H1 (cell line): ENCODE results near the gene ST3GAL3. TPM values are rescaled to one million over a fixed set of nuclear protein-coding genes. Genes with fewer than 3 reads are reported as not detected.

Experiments used
- CTCF ChIA-PET: fragments of 300-600 bp; sonication (Branson Sonifier 250); formaldehyde crosslinking; loops from one replicate; lab custom pipeline; 2021; ENCODE audit not compliant: partially characterized antibody; lab: Charles Lee
- POLR2A ChIA-PET: fragments of 300-600 bp; sonication (Branson Sonifier 250); formaldehyde crosslinking; loops from one replicate; lab custom pipeline; 2021; ENCODE audit warnings: inconsistent platforms; ENCODE audit not compliant: partially characterized antibody; lab: Charles Lee
- DNase-seq, 2 experiments: peaks; one replicate each; pipeline versions ENCODE4 v3.0.0 to v3.0.0-alpha.2; 2010 to 2022; ENCODE audit warnings: low spot score in 2 of 2, low read depth in 1 of 2, mixed read lengths in 1 of 2
- FAIRE-seq: peaks from 2 replicates; lab custom pipeline; 2011; peaks lifted over from hg19 to GRCh38; lab: Jason Lieb, UNC
- H2AFZ ChIP-seq: 2 replicates; pipeline ENCODE4 v1.8.1; 2012; ENCODE audit warnings: low read length, inconsistent platforms
- H2AK5ac ChIP-seq: 2 replicates; pipeline ENCODE4 v1.6.1; 2013; ENCODE audit warnings: low read depth, low read length
- H2BK120ac ChIP-seq: replicated peaks from 2 replicates; pipeline ENCODE3; 2013; ENCODE audit warnings: low read depth, low read length, inconsistent platforms
- H2BK12ac ChIP-seq: 2 replicates; pipeline ENCODE4 v1.6.1; 2013; ENCODE audit warnings: low read depth, low read length
- H2BK15ac ChIP-seq: 2 replicates; pipeline ENCODE4 v1.6.1; 2013; ENCODE audit warnings: low read length
- H2BK20ac ChIP-seq: 2 replicates; pipeline ENCODE4 v1.6.1; 2013; ENCODE audit warnings: low read length
- H2BK5ac ChIP-seq: 2 replicates; pipeline ENCODE4 v1.6.1; 2013; ENCODE audit warnings: low read depth, low read length
- H3K14ac ChIP-seq: 2 replicates; pipeline ENCODE4 v1.6.1; 2013; ENCODE audit warnings: inconsistent platforms; ENCODE audit not compliant: insufficient read length
- H3K18ac ChIP-seq: 2 replicates; pipeline ENCODE4 v1.6.1; 2013; ENCODE audit warnings: low read length; ENCODE audit errors: extremely low read depth
- H3K23ac ChIP-seq: 2 replicates; pipeline ENCODE4 v1.6.1; 2013; ENCODE audit warnings: inconsistent platforms; ENCODE audit not compliant: insufficient read length
- H3K23me2 ChIP-seq: 2 replicates; pipeline ENCODE4 v1.6.1; 2013; ENCODE audit warnings: low read depth, low read length
- H3K27ac ChIP-seq: 2 replicates; pipeline ENCODE4 v1.6.1; 2011; ENCODE audit warnings: low read depth, low read length, inconsistent platforms
- H3K27me3 ChIP-seq, 4 experiments: replicated peaks in 1 of 4; 1 replicate in 1 of 4; 2 replicates in 3 of 4; pipeline versions ENCODE4 v1.6.1 to v1.8.1; 2011 to 2013; ENCODE audit warnings: low read length in 3 of 4, mild to moderate bottlenecking in 3 of 4, inconsistent platforms in 2 of 4, mixed read lengths in 2 of 4, moderate library complexity in 1 of 4; ENCODE audit not compliant: control insufficient read depth in 3 of 4, insufficient read depth in 3 of 4; ENCODE audit errors: extremely low read depth in 1 of 4
- H3K36me3 ChIP-seq, 4 experiments: 2 replicates each; pipeline versions ENCODE4 v1.6.1 to v1.8.1; 2011 to 2013; ENCODE audit warnings: mild to moderate bottlenecking in 4 of 4, low read length in 3 of 4, moderate library complexity in 2 of 4, control low read depth in 1 of 4, inconsistent platforms in 1 of 4; ENCODE audit not compliant: insufficient read depth in 4 of 4, control insufficient read depth in 2 of 4
- H3K4ac ChIP-seq: replicated peaks from 2 replicates; pipeline ENCODE3; 2013; ENCODE audit warnings: low read length, low read depth, mixed read lengths, inconsistent platforms; ENCODE audit not compliant: insufficient read length
- H3K4me1 ChIP-seq, 4 experiments: replicated peaks in 1 of 4; 1 replicate in 1 of 4; 2 replicates in 3 of 4; pipeline versions ENCODE4 v1.6.1 to v1.8.1; 2011 to 2013; ENCODE audit warnings: low read length in 3 of 4, inconsistent platforms in 2 of 4, mixed read lengths in 1 of 4; ENCODE audit not compliant: insufficient read depth in 4 of 4, control insufficient read depth in 3 of 4
- H3K4me2 ChIP-seq, 2 experiments: 2 replicates each; pipeline versions ENCODE4 v1.6.1 to v1.8.1; 2011 to 2013; ENCODE audit warnings: low read depth in 2 of 2, low read length in 2 of 2, control low read depth in 1 of 2, inconsistent platforms in 1 of 2, mild to moderate bottlenecking in 1 of 2; ENCODE audit not compliant: insufficient read depth in 1 of 2
- H3K4me3 ChIP-seq, 4 experiments: fragments of 200-600, 300-600 bp in 1 of 4; sonication (generic), shearing (Covaris generic), sonication (Bioruptor Twin) in 1 of 4; 2 replicates each; pipeline versions ENCODE4 v1.5.1 to v1.8.1; 2011 to 2016; ENCODE audit warnings: low read length in 4 of 4, low read depth in 3 of 4, control low read depth in 2 of 4, inconsistent platforms in 2 of 4, mild to moderate bottlenecking in 2 of 4, mixed read lengths in 1 of 4, moderate library complexity in 1 of 4; ENCODE audit not compliant: insufficient read depth in 2 of 4; ENCODE audit errors: extremely low read depth in 1 of 4
- H3K56ac ChIP-seq: replicated peaks from 2 replicates; pipeline ENCODE3; 2013; ENCODE audit warnings: low read depth, mild to moderate bottlenecking, mixed read lengths, low read length, inconsistent platforms; ENCODE audit not compliant: insufficient read length
- H3K79me1 ChIP-seq: 2 replicates; pipeline ENCODE4 v1.6.1; 2013; ENCODE audit warnings: low read depth, low read length, control low read depth
- H3K79me2 ChIP-seq, 2 experiments: 2 replicates each; pipeline versions ENCODE4 v1.6.1 to v1.8.1; 2012 to 2013; ENCODE audit warnings: low read length in 2 of 2, mild to moderate bottlenecking in 2 of 2, inconsistent platforms in 1 of 2; ENCODE audit not compliant: insufficient read depth in 2 of 2, control insufficient read depth in 1 of 2
- H3K9ac ChIP-seq, 4 experiments: replicated peaks in 1 of 4; 1 replicate in 1 of 4; 2 replicates in 3 of 4; pipeline versions ENCODE4 v1.6.1 to v1.8.1; 2011 to 2013; ENCODE audit warnings: low read depth in 3 of 4, low read length in 3 of 4, control low read depth in 2 of 4, mild to moderate bottlenecking in 2 of 4, moderate library complexity in 2 of 4, inconsistent platforms in 1 of 4; ENCODE audit errors: extremely low read depth in 1 of 4
- H3K9me3 ChIP-seq, 2 experiments: 2 replicates each; pipeline versions ENCODE4 v1.6.1 to v1.8.1; 2012 to 2013; ENCODE audit warnings: mild to moderate bottlenecking in 2 of 2, moderate library complexity in 2 of 2, control low read depth in 1 of 2, inconsistent platforms in 1 of 2, low read depth in 1 of 2, low read length in 1 of 2, mixed read lengths in 1 of 2; ENCODE audit not compliant: insufficient read depth in 2 of 2
- H4K20me1 ChIP-seq, 2 experiments: replicated peaks in 1 of 2; 2 replicates each; pipeline versions ENCODE3 to v1.8.1; 2011 to 2013; ENCODE audit warnings: inconsistent platforms in 2 of 2, low read length in 2 of 2, mild to moderate bottlenecking in 1 of 2; ENCODE audit not compliant: insufficient read depth in 2 of 2, control insufficient read depth in 1 of 2
- H4K5ac ChIP-seq: 2 replicates; pipeline ENCODE4 v1.6.1; 2013; ENCODE audit warnings: low read length, low read depth, mixed read lengths, inconsistent platforms; ENCODE audit not compliant: insufficient read length
- H4K8ac ChIP-seq: 2 replicates; pipeline ENCODE4 v1.8.0; 2013; ENCODE audit warnings: mild to moderate bottlenecking, moderate library complexity, low read length, inconsistent platforms; ENCODE audit not compliant: insufficient read depth; ENCODE audit errors: extremely low read depth
- H4K91ac ChIP-seq: replicated peaks from 2 replicates; pipeline ENCODE3; 2013; ENCODE audit warnings: low read length, mixed read lengths, inconsistent platforms; ENCODE audit not compliant: insufficient read length
- CTBP2 ChIP-seq: IDR thresholded peaks from 2 replicates; pipeline ENCODE4 v1.7.0; 2011; ENCODE audit warnings: borderline replicate concordance, mild to moderate bottlenecking, moderate library complexity, mixed read lengths, low read length; ENCODE audit not compliant: insufficient read depth, insufficient read length
- E2F6 ChIP-seq: IDR thresholded peaks from 2 replicates; pipeline ENCODE4 v1.6.1; 2012; ENCODE audit warnings: inconsistent platforms
- EGR1 ChIP-seq: IDR thresholded peaks from 2 replicates; pipeline ENCODE4 v1.6.1; 2011; ENCODE audit warnings: low read depth, low read length, borderline replicate concordance
- GTF2F1 ChIP-seq: IDR thresholded peaks from 2 replicates; pipeline ENCODE4 v1.6.1; 2012; ENCODE audit warnings: low read depth, low read length, improper control_type of control experiment, borderline replicate concordance
- HDAC6 ChIP-seq: IDR thresholded peaks from one replicate; pipeline ENCODE4 v1.7.1; 2012; ENCODE audit warnings: low read depth, mild to moderate bottlenecking, inconsistent platforms, low read length, moderate library complexity
- KDM5A ChIP-seq: fragments of 200-600 bp; IDR thresholded peaks from 2 replicates; pipeline ENCODE4 v1.7.1; 2012; ENCODE audit warnings: mild to moderate bottlenecking, low read length, inconsistent platforms, mixed read lengths
- POLR2AphosphoS5 ChIP-seq: IDR thresholded peaks from 2 replicates; pipeline ENCODE4 v1.6.1; 2011; ENCODE audit warnings: low read depth, low read length
- RNF2 ChIP-seq: fragments of 200-900, 300-1000 bp; sonication (generic); IDR thresholded peaks from 2 replicates; pipeline ENCODE4 v1.7.1; 2016; ENCODE audit warnings: borderline replicate concordance, low read depth, mild to moderate bottlenecking, antibody characterized with exemption, low read length; ENCODE audit not compliant: poor library complexity, severe bottlenecking; ENCODE audit errors: missing control alignments
- SUZ12 ChIP-seq: fragments of 200-600 bp; sonication (generic); IDR thresholded peaks from 2 replicates; pipeline ENCODE4 v1.6.1; 2012; ENCODE audit warnings: mild to moderate bottlenecking, inconsistent platforms, low read length, moderate library complexity, mixed read lengths
- TCF12 ChIP-seq: IDR thresholded peaks from 2 replicates; pipeline ENCODE4 v1.6.1; 2011; ENCODE audit warnings: low read depth, mild to moderate bottlenecking, low read length
- USF2 ChIP-seq: IDR thresholded peaks from 2 replicates; pipeline ENCODE4 v1.6.1; 2011; ENCODE audit warnings: low read length, improper control_type of control experiment
- WGBS, 2 experiments: shearing (Covaris generic) in 1 of 2; methylation state at CpG; one replicate each; pipeline versions ENCODE4 v1.1.6 to v1.1.7; 2013 to 2015; ENCODE audit warnings: low lambda C conversion rate in 2 of 2, mixed read lengths in 2 of 2, inconsistent platforms in 1 of 2, low coverage in 1 of 2, missing lambda C conversion rate in 1 of 2; ENCODE audit not compliant: insufficient replicate concordance in 2 of 2, insufficient coverage in 1 of 2, insufficient read length in 1 of 2; ENCODE audit errors: extremely low coverage in 1 of 2, missing lambda C conversion rate in 1 of 2; 5-methylcytosine and 5-hydroxymethylcytosine counted together
- polyA plus RNA-seq, 7 experiments: library from polyadenylated mRNA; depleted of rRNA in 3 of 7; stranded (reverse) in 5 of 7; unstranded in 2 of 7; fragments of >200 nt in 5 of 7; fragments of 200-250 nt in 2 of 7; gene quantifications; 1 replicate in 5 of 7; 2 replicates in 1 of 7; 4 replicates in 1 of 7; pipeline versions ENCODE4 v1.2.1 to v1.2.3, GENCODE V29; 2011 to 2013; ENCODE audit warnings: missing spikeins in 2 of 7, mixed read lengths in 2 of 7
- total RNA-seq: library from RNA; stranded (reverse); fragmentation: NEBNext Ultra II Directional; extraction: Animal tissue kit (Norgen Biotek cat#: 25700); gene quantifications from 2 replicates; pipeline ENCODE4 v1.2.1, GENCODE V29; 2021

Gene ST3GAL3
- total and polyA plus RNA-seq, 2 of the 8 experiments (the other 6 are each of a cell fraction or from before 2014, with no cell fraction given), result 6.8 to 7.0 TPM

GRCh38 chr1:43812579-43812978, 105.2 kb downstream of the ST3GAL3 start:
- Histone ChIP-seq H2BK15ac (no peak overlapping the region), H3K4ac (no peak overlapping the region), H3K27ac (no peak overlapping the region), H3K36me3 (0 out of 8 replicates have a peak, but pooled peaks cover 0 to 4% (median 0%) of the 10 kb centered on the region in 4 experiments), H3K18ac (no peak overlapping the region), H3K14ac (no peak overlapping the region), H3K9ac (no peak overlapping the region), H3K23ac (no peak overlapping the region), H3K4me2 (no peak overlapping the region), H3K4me3 (no peak overlapping the region), H2AFZ (no peak overlapping the region), H4K5ac (no peak overlapping the region), H3K9me3 (peaks cover 0 to 6% of the 10 kb centered on the region in 2 experiments; a peak in 1 of 4 replicates), H4K91ac (no peak overlapping the region), H2AK5ac (no peak overlapping the region), H3K23me2 (peaks cover 3% of the 10 kb centered on the region; the same call in 1 of the 2 replicates), H4K8ac (no peak overlapping the region), H2BK20ac (no peak overlapping the region), H3K79me2 (no peaks in the 10 kb centered on the region), H4K20me1 (no peaks in the 10 kb centered on the region), H2BK5ac (no peak overlapping the region), H3K79me1 (no peaks in the 10 kb centered on the region), H3K4me1 (peaks cover 0 to 3% (median 0%) of the 10 kb centered on the region in 4 experiments; a peak in 2 of 7 replicates), H2BK120ac (no peak overlapping the region), H3K56ac (no peak overlapping the region), H3K27me3 (no peaks in the 10 kb centered on the region), H2BK12ac (peak overlapping the region; percentile 50; the same call in 1 of the 2 replicates)
- FAIRE-seq, result no peak
- ChIA-PET POLR2A (interaction anchor here (1.1 to 1.2 kb wide), 2 partner anchors 8 to 106 kb away, joined by 3 read pairs; no protein-coding TSS in a partner anchor), CTCF (interaction anchor here (1.1 to 7.5 kb wide), 4 partner anchors 47 to 122 kb away, joined by 4 to 47 read pairs (median 4); partner anchors contain the start of gene ARTN)
- 66% methylated on average over 3 of the region's 3 CpGs; no CpG with 5 or more reads in 1 of the 2 experiments for WGBS, 2 experiments
- no peak for TF ChIP-seq POLR2AphosphoS5
- TF ChIP-seq E2F6, result no peak
- TF ChIP-seq GTF2F1, result no peak
- no peak for TF ChIP-seq USF2
- TF ChIP-seq SUZ12, result no peak
- no peak for TF ChIP-seq CTBP2
- no peak for TF ChIP-seq RNF2
- no peak for TF ChIP-seq KDM5A
- TF ChIP-seq EGR1, result no peak
- no peak for TF ChIP-seq TCF12
- no peak for TF ChIP-seq HDAC6
- no peak for DNase-seq
